Uterus (tissue), 2 donors: Measurements from ENCODE around the gene SLFN12L.

Experiments
- CTCF ChIP-seq, 4 experiments: fragments of 200-600 bp in 2 of 4; fragments of 450-650 bp in 2 of 4; sonication (generic) in 2 of 4; IDR thresholded peaks; one replicate each; pipeline ENCODE4 v1.5.1; 2016 to 2019; ENCODE audit warnings: antibody characterized with exemption in 4 of 4, mild to moderate bottlenecking in 2 of 4, moderate library complexity in 1 of 4
- POLR2A ChIP-seq, 2 donors: fragments of 450-650 bp; IDR thresholded peaks; one replicate each; pipeline ENCODE4 v1.6.1; 2016; ENCODE audit warnings: antibody characterized with exemption in 2 of 2, mild to moderate bottlenecking in 1 of 2, moderate library complexity in 1 of 2

- no peak for TF ChIP-seq CTCF (IDR thresholded peaks at IDR 0.05)
- TF ChIP-seq POLR2A (IDR thresholded peaks at IDR 0.05), result no peak
Measured at GRCh38 chr17:35428229-35428628, 109.2 kb downstream of the SLFN12L start.
